Activated CD4-positive, alpha-beta T cell treated with anti-CD3 and anti-CD28 coated beads for 4 hours (primary cell): ENCODE measurements around the gene ACO1.

Source experiments
- DNase-seq, 2 donors: peaks; one replicate each; pipeline ENCODE4 v3.0.0-alpha.2; 2020

ACO1 gene

GRCh38 chr9:32502464-32502863 is 118.0 kb downstream of the ACO1 start:
- DNase-seq: no peak

DNA sequence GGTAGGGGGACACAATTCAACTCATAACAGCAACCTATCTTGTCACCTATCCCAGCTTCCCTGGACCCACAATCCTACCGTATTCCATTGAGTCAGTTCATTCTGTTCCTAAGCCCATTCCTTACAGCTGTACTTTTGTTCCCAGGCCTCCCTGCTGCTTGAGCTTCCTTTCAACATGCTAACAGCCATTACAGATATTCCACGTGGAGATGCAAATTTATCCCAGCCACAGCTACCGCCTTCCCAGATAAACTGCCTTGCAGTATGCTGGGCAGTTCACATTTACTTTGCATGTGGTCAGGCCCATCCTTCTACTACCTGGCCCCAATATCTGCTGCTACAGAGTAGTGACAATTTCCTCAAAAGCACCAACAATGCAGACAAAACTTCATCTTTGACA is 118.6 kb downstream of the ACO1 start:
- DNase-seq: no peak
